H54 (cell line): ENCODE results near the gene WDPCP.
"Not testable (repeated sequence)": the region's sequence is repeated elsewhere in the genome, so short reads cannot be mapped to it uniquely, and the experiment has no call there.

Experiments used
- DNase-seq: peaks from one replicate; pipeline ENCODE4 v3.0.0; 2011; ENCODE audit warnings: low spot score, mixed read lengths; ENCODE audit not compliant: insufficient read length
- FAIRE-seq: peaks from 3 replicates; lab custom pipeline; 2011; peaks lifted over from hg19 to GRCh38; lab: Jason Lieb, UNC
- POLR2A ChIP-seq: IDR thresholded peaks from 2 replicates; pipeline ENCODE4 v1.6.1; 2011; ENCODE audit warnings: low read depth, mild to moderate bottlenecking, low read length

WDPCP gene

GRCh38 chr2:63364866-63365265 is 223.4 kb downstream of the WDPCP start:
- FAIRE-seq: no peak
- no peak for DNase-seq
- TF ChIP-seq POLR2A: no peak

- DNase-seq, FAIRE-seq: not testable (repeated sequence)
These were observed 230.6 kb downstream of the WDPCP start for GRCh38 chr2:63357722-63358121.

- TF ChIP-seq POLR2A: no peak
- no peak for DNase-seq
- FAIRE-seq: no peak
These were observed 240.9 kb downstream of the WDPCP start for GRCh38 chr2:63347361-63347760.

GRCh38 chr2:63346411-63346810 is 241.9 kb downstream of the WDPCP start:
- no peak for TF ChIP-seq POLR2A
- no peak for DNase-seq

GRCh38 chr2:63345285-63345633 is 243.0 kb downstream of the WDPCP start:
- FAIRE-seq (no peak), DNase-seq (no peak)
- TF ChIP-seq POLR2A: no peak

More at GRCh38 chr2:63346411-63346810, 241.9 kb downstream of the WDPCP start:
- no peak for FAIRE-seq

GRCh38 chr2:63344575-63345284 is 243.5 kb downstream of the WDPCP start:
- FAIRE-seq: no peak
- TF ChIP-seq POLR2A: no peak
- no peak for DNase-seq

GRCh38 chr2:63343397-63344109 is 244.7 kb downstream of the WDPCP start:
- DNase-seq (no peak), FAIRE-seq (no peak)
- no peak for TF ChIP-seq POLR2A

- no peak for FAIRE-seq
- DNase-seq: no peak
- no peak for TF ChIP-seq POLR2A
These were observed 247.8 kb downstream of the WDPCP start for GRCh38 chr2:63340443-63340842.

GRCh38 chr2:63334910-63335309 is 253.4 kb downstream of the WDPCP start:
- FAIRE-seq: no peak
- no peak for TF ChIP-seq POLR2A
- DNase-seq: no peak

GRCh38 chr2:63326473-63326872 is 261.8 kb downstream of the WDPCP start:
- DNase-seq: no peak
- FAIRE-seq: no peak
- no peak for TF ChIP-seq POLR2A

- not testable (repeated sequence) for FAIRE-seq
These were observed 264.6 kb downstream of the WDPCP start for GRCh38 chr2:63323662-63324061.

GRCh38 chr2:63321973-63322372 is 266.3 kb downstream of the WDPCP start:
- not testable (repeated sequence) for FAIRE-seq, DNase-seq

More at GRCh38 chr2:63323662-63324061, 264.6 kb downstream of the WDPCP start:
- not testable (repeated sequence) for DNase-seq

GRCh38 chr2:63320669-63321068 is 267.6 kb downstream of the WDPCP start:
- TF ChIP-seq POLR2A: no peak
- DNase-seq (no peak), FAIRE-seq (no peak)

- DNase-seq (no peak), FAIRE-seq (no peak)
- no peak for TF ChIP-seq POLR2A
These were observed 277.7 kb downstream of the WDPCP start for GRCh38 chr2:63310614-63311013.

- no peak for TF ChIP-seq POLR2A
- FAIRE-seq (no peak), DNase-seq (no peak)
These were observed 286.8 kb downstream of the WDPCP start for GRCh38 chr2:63301481-63301880.
